ENCODE data around the gene CLEC5A. TPM values are rescaled to one million over a fixed set of nuclear protein-coding genes. Genes with fewer than 3 reads are reported as not detected.

CLEC5A gene
- total RNA-seq: not detected in 2 replicates

GRCh38 chr7:141946796-141947195, at the start of gene CLEC5A:
TSS of gene CLEC5A (minus strand) at chr7:141946974. CDS start at chr7:141946292, 682 bp downstream.

GRCh38 chr7:141973673-141974072, 26.9 kb upstream of the CLEC5A start, which contains the start of gene TAS2R38:
TSS of gene TAS2R38 (minus strand) at chr7:141973773. CDS start at chr7:141973689, 84 bp downstream.

GRCh38 chr7:141916099-141916498, 30.7 kb downstream of the CLEC5A start, which contains the start of gene OR9A4:
TSS of gene OR9A4 (plus strand) at chr7:141916399. CDS start at chr7:141918876, 2,477 bp downstream.

Other genes with a start within 250 kb of the CLEC5A start
- 7.5 and 9.0 TPM in 2 replicates for gene DENND11, start 244.8 kb downstream of the CLEC5A start, total RNA-seq
- not detected in 2 replicates for gene WEE2, start 238.6 kb downstream of the CLEC5A start, total RNA-seq
- gene SSBP1, start 208.6 kb downstream of the CLEC5A start, total RNA-seq: 172 and 203 TPM in 2 replicates
- gene TAS2R3, start 182.9 kb downstream of the CLEC5A start, total RNA-seq: 0.92 and 1.5 TPM in 2 replicates
- gene TAS2R4, start 170.3 kb downstream of the CLEC5A start, total RNA-seq: 0.99 and 1.2 TPM in 2 replicates
- gene TAS2R5, start 156.8 kb downstream of the CLEC5A start, total RNA-seq: 0.79 and 0.81 TPM in 2 replicates
- gene PRSS37, start 105.5 kb downstream of the CLEC5A start, total RNA-seq: not detected in 2 replicates
- gene OR9A4, start 30.6 kb downstream of the CLEC5A start, total RNA-seq: not detected in 2 replicates
- not detected in 2 replicates for gene TAS2R38, start 26.8 kb upstream of the CLEC5A start, total RNA-seq
- gene MGAM, start 48.9 kb upstream of the CLEC5A start, total RNA-seq: under 0.01 and 0.06 TPM in 2 replicates
- not detected in 2 replicates for gene MGAM2, start 164.7 kb upstream of the CLEC5A start, total RNA-seq

Data from aortic smooth muscle cell (primary cell).